ENCODE results near the gene ORMDL2.

ORMDL2 gene

GRCh38 chr12:55817345-55818139 lies at the start of gene ORMDL2, which contains the start of gene SARNP:
TSS of gene ORMDL2 (plus strand) at chr12:55818041. CDS start at chr12:55819000, 959 bp downstream.
TSS of gene SARNP (minus strand) at chr12:55817724. CDS start at chr12:55817701, 23 bp downstream.
- peak; percentile 97 for DNase-seq (ENCODE audit: extremely low spot score)
- ChIA-PET CTCF (interaction anchor here (0.9 to 4.2 kb wide), 20 partner anchors 10 to 372 kb away, joined by 3 to 20 read pairs (median 4); partner anchors contain the start of genes DNAJC14, RAB5B and SMARCC2), POLR2A (interaction anchor here (0.6 to 3.9 kb wide), 12 partner anchors 9 to 899 kb away, joined by 3 to 41 read pairs (median 6); partner anchors contain the start of genes CD63, DNAJC14 and RAB5B)
- no peak for TF ChIP-seq CTCF (IDR thresholded peaks at IDR 0.05; ENCODE audit: control extremely low read depth, extremely low read depth, low read depth, missing control alignments)

- DNase-seq (ENCODE audit: extremely low spot score) = no peak
- POLR2A ChIA-PET = interaction anchor here (0.6 kb wide), 1 partner anchor 53 kb away, joined by 5 read pairs; no protein-coding TSS in a partner anchor
- TF ChIP-seq CTCF (IDR thresholded peaks at IDR 0.05; ENCODE audit: control extremely low read depth, extremely low read depth, low read depth, missing control alignments) = no peak
- CTCF ChIA-PET = interaction anchor here (1.1 to 1.7 kb wide), 6 partner anchors 14 to 154 kb away, joined by 3 to 6 read pairs (median 4); no protein-coding TSS in a partner anchor
Measured at GRCh38 chr12:55771736-55772135, 46.1 kb upstream of the ORMDL2 start.

GRCh38 chr12:55777856-55778255 lies 40.0 kb upstream of the ORMDL2 start:
- ChIA-PET POLR2A (no interaction called here), CTCF (interaction anchor here (1.5 to 1.8 kb wide), 2 partner anchors 17 to 39 kb away, joined by 3 to 6 read pairs; no protein-coding TSS in a partner anchor)
- no peak for TF ChIP-seq CTCF (IDR thresholded peaks at IDR 0.05; ENCODE audit: control extremely low read depth, extremely low read depth, low read depth, missing control alignments)
- DNase-seq (ENCODE audit: extremely low spot score) = no peak

GRCh38 chr12:55780685-55781084 lies 37.2 kb upstream of the ORMDL2 start:
- TF ChIP-seq CTCF (IDR thresholded peaks at IDR 0.05; ENCODE audit: control extremely low read depth, extremely low read depth, low read depth, missing control alignments) = no peak
- DNase-seq (ENCODE audit: extremely low spot score) = no peak
- POLR2A ChIA-PET = interaction anchor here (0.7 kb wide), 1 partner anchor 177 kb away, joined by 5 read pairs; no protein-coding TSS in a partner anchor
- CTCF ChIA-PET = interaction anchor here (1.1 to 3.3 kb wide), 7 partner anchors 8 to 159 kb away, joined by 3 to 11 read pairs (median 4); no protein-coding TSS in a partner anchor

- ChIA-PET POLR2A (no interaction called here), CTCF (interaction anchor here (1.2 to 2.0 kb wide), 2 partner anchors 9 to 15 kb away, joined by 3 to 6 read pairs; no protein-coding TSS in a partner anchor)
Measured at GRCh38 chr12:55788546-55788945, 29.3 kb upstream of the ORMDL2 start.

More at GRCh38 chr12:55788546-55788945, 29.3 kb upstream of the ORMDL2 start:
- TF ChIP-seq CTCF (IDR thresholded peaks at IDR 0.05; ENCODE audit: control extremely low read depth, extremely low read depth, low read depth, missing control alignments) = no peak
- DNase-seq (ENCODE audit: extremely low spot score) = no peak
